ENCODE measurements around the gene QRICH1. TPM values are rescaled to one million over a fixed set of nuclear protein-coding genes. Genes with fewer than 3 reads are reported as not detected.
A peak's percentile ranks its signal among the peaks of the same experiment; 100 is the strongest.

QRICH1 gene
- total RNA-seq, 1 donor from 2014 or later: 55.3 TPM

DNA sequence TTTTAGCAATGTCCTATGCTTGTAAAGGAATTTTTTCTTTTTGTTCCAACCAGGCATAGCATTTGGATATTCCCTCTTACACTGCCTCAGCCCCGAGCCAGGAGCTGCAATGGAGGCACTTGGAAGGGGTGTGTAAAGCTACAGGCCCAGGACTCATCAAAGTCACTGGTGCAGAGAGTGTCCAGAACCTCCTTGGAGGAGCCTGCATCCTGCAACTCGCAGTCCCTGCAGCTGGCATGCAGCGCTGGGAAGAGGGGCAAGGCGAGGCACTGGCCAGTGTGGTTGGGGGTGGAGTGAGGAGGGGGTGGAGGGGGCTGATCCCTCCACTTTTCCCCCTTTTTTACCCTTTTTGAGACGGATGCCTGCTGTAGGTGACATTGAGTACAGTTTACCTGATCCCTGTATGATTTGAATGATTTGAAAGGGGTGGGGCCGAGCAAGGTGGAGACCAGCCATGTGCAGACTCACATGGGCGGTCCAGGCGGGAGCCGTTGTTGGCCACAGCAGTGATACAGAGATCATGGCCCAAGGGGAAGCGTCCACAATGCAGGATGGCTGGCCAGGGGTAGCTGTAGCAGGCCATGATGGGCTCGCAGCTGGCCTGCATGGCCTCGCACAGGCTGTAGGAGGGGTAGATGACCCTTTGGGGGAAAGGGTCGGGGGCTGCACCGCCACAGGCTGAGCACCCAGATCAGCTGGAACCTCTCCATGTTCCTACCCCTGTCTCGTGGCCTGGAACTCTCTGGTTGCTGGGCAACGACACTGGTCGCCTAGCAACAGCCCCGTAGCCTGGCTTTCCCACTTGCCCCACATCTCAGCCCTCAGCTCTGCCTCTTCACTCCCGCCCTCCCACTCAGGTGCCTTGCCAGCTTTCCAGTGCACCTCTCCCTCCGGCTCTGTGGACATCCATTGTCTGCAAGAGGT lies 95.9 kb downstream of the QRICH1 start:
- no peak for DNase-seq (ENCODE audit: low read depth)

DNA sequence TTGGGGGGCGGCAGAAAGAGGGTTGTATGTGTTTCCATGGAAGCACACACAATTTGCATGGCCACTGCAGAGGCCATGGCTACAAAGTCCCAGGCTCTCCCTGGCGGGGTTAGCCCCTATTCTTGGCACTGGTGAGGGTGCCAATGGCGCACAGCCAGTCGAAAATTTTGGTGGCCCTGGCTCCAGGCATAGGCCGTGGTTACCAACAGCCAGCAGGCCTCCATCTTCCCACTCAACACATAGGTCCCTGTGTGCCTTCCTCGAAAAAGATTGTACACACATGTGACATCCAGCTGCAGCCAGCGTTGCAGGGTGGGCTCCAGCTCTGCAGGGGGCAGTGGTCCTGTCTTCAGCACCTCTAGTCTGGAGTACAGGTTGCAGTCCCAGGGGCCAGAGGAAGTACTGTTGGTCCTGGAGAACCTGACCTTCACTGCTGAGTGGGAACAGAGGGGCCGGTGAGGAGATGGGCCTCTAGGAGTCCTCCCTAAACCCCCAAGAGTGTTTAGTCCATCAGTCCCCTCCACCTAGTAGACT lies 96.7 kb downstream of the QRICH1 start:
- DNase-seq (ENCODE audit: low read depth): no peak

DNA sequence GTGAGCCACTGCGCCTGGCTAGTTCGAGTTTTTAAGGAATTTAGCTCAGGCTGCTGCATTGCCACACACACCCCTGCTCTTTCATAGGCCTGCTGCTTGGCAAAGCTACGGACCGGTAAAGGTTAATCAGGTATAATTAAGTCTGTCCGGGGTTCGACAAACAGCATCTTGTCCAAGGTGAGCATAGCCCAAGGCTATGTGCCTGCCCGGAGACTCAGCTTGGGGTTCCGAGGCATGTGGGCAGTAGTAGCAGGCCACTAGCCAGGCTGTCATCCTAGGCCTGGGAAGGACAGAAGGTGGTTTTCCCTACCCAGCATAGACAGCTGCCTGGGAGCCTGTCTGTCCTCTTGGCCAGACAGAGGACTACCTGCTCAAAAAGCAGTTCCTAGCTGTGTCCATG lies 97.2 kb downstream of the QRICH1 start:
- DNase-seq (ENCODE audit: low read depth): no peak

DNA sequence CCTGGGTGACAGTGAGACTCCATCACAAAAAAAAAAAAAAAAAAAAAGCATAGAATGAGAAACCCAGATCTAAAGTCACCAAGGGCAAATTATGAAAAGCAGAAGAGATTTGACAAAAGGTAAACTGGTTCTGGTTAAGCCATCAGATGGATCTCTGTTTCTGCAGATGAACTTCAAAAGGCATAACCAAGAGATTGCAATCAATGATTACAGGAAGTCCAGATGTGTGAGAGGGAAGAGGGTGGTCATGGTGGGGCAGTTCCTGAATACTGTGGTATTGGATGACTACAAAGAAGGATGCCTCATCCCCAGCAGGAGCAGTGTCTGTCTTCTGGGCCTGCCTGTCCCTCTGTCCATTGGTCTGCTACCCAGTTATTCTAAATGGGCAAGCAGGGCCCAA lies 100.0 kb downstream of the QRICH1 start:
- DNase-seq (ENCODE audit: low read depth): no peak

DNA sequence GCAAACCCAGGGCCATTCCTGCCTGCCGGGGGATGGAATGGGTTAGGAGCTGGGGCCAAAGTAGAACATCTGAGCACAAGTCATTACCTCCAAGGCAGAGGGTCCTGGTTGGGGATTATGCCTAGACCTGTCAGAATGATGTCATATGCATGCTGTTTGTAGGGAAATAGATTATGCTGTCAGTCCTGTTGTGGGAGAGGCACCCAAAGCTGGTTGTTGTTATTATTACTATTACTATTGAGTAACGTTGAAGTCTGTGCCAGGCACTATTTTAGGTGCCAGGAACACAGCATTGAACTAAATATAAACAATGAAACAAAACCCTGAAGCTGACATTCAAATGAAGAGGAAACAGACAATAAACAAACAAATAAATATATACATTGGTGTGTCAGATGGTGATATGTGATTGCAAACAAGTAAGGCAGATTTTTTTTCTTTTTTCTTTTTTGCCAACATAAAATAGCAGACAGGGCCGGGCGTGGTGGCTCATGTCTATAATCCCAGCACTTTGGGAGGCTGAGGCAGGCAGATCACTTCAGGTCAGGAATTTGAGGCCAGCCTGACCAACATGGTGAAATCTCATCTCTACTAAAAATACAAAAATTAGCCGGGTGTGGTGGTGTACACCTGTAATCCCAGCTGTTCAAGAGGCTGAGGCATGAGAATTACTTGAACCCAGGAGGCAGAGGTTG lies 101.9 kb downstream of the QRICH1 start:
- DNase-seq (ENCODE audit: low read depth): no peak

DNA sequence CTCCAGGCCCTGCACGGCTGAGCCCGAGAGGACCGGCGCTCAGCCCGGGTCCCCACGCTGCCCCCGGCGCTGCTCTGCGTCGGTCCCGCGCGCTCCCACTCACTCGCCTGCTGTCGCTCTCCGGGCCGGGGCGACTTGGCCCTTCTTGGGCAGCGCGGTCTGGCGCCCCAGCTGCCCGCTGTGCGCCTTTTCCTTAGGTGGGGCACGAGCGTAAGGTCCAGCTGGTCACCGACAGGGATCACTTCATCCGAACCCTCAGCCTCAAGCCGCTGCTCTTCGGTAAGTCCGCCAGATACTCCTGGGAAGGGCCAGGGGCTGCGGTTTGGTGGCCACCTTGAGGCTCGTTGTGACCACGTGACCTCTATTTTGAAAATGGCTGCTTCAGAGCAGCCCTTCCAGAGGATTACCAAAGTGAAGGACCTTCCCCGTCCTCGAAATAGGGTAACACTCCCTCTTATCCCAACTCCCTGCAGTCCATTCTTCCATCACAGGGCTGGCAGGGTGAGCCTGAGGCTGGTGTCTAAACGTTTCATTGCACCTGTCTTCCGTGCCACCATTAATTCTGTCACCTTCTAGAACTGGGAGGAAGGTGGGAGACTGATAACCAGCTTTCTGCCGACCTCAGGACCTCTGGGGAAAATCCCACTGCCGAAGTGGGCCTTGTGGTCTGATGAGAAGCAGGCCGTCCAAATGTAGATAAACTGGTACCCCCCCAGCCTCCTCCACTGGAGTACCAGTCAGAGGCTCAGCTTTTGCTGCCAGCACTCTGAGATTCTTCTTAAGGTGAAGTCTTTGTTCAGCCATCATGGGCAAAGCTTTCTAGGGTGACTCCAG lies 103.0 kb downstream of the QRICH1 start:
- DNase-seq (ENCODE audit: low read depth): no peak

DNA sequence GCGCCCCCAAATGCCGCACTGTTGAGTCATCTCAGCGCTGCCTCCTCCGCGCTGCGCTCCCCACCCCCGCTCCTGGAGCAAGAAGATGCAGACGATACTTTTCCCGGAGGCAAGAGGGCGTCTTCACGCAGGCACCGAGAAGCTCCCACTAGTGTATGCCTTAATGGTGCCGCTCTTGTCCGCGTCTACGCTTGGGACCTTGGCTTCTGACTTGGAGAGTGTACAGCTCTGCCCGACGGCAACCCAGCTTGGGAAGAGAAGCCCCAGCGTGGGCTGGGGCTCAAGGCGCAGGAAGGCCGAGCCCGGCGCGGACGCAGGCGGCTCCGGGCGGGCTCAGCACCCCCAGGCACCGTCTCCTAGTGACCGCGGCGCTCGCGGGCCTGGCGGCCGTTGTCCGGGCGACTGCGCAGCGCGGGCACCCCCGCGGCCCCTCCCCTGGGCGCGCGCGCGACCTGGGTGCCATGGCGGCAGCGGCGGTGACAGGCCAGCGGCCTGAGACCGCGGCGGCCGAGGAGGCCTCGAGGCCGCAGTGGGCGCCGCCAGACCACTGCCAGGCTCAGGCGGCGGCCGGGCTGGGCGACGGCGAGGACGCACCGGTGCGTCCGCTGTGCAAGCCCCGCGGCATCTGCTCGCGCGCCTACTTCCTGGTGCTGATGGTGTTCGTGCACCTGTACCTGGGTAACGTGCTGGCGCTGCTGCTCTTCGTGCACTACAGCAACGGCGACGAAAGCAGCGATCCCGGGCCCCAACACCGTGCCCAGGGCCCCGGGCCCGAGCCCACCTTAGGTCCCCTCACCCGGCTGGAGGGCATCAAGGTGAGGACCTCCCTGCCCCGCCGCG lies 103.9 kb downstream of the QRICH1 start, which contains the start of gene P4HTM:
P4HTM (plus strand) TSS at position 446 of the 840 bp plus-strand sequence; CDS start at position 462, 16 bp downstream.
- DNase-seq (ENCODE audit: low read depth): peak; percentile 76

DNA sequence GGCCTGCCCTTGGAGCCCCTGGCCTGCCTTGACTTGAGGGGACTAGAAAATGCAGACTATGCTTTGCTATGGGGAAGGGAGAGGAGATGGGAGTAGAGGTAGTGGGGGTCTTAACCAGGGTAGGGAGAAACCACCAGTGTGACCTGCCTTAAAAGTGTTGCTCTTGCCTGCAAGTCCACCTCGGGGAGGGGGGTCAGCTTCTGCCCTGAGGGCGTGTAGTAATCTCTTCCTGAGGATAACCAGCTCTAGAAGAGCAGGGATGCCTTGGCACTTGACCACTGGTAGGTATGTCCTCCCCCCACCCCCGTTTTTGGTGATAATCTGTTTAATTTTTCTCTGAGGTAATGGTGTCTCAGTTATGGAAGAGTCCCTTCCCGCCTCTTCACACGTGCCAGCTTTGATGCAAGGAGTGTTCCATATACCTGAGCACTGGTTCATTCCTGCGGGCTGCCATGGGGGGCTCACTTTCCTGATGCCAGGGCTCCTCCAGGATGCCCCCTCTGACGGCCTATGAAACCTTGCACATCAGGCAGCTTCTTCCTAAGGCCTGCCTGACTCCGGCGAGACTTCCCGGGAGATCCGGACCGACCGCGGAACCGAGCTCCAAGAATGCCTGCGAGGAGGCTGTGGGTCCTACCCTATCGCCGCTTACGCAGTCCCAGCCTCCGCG lies 104.6 kb downstream of the QRICH1 start:
- no peak for DNase-seq (ENCODE audit: low read depth)

DNA sequence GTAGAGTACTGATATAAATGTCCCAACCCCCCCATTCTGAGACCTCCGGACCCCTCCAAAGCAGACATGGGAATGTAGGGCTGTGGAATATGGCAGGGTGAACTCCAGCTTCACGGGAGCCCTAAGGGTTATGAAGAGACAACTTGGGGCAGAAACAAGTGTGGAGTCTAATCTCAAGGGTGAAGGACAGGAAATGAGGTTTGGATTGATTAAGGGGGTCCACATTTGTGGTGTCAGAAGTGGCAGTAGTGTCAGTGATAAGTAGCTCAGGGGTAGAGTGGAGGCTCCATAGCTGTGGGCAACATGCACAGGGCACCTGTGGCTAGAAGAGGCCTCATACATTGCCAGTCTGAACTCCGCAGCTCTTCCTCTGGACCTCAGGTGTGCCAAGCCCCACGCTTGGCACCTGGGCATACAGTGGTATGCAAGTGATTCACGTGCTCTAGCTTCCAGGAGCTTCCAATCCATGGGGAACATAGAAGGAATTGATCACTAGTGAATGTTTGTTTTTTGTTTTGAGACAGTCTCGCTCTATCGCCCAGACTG lies 108.0 kb downstream of the QRICH1 start:
- no peak for DNase-seq (ENCODE audit: low read depth)

DNA sequence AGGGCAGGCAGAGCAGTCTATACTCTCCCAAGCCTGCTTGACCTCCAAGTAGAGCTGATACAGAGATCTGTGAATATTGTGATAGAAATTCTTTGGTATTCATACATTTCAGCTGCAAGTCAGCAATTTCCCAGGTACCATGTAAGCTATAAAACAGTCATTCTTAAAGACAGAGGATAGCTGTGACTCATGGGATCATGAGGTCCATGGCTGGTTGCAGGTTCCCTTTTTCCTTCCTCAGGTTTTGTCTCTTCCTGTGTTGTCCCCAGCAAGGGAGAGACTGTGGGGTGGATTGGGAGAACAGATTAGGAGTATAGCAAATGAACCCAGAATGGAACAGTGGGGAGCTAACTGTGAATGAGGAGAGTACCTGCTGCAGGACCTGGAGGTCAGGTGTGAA lies 109.2 kb downstream of the QRICH1 start:
- DNase-seq (ENCODE audit: low read depth): peak; percentile 38

DNA sequence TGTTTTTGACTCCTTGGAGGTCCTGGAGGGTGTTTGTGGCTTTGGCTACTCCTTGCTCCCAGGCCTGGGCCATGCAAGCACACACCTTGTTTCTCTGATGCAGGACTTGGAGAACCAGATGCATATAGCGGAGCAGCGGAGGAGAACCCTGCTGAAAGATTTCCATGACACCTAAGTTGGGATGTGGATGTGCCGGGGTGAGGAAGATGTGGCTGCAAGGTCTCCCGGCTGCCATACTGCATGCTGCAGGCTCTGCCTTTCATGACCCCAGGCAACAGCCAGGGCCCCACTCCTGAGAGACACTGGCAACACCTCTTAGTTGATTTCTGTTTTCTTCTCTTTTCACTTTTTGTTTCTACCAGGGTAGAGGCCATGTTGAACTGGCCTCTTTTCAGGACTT lies 110.8 kb downstream of the QRICH1 start:
- DNase-seq (ENCODE audit: low read depth): no peak

DNA sequence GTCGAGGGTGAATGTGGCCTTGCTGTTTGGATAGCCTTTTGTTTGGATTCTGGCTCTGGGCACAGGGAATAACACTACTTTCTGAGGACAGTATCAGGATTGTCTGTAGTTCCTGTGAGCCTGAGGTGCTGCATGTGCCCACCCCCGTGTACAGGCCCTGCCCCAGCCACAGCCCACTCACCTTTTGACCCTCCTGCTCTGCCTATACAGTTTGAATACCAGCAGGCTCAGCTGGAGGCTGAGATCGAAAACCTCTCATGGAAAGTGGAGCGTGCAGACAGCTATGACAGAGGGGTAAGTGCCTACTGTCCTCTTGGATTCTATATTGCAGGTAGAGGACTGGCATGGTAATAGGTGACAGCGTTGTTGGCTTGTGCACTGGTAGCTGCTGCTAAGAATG lies 111.2 kb downstream of the QRICH1 start:
- no peak for DNase-seq (ENCODE audit: low read depth)

DNA sequence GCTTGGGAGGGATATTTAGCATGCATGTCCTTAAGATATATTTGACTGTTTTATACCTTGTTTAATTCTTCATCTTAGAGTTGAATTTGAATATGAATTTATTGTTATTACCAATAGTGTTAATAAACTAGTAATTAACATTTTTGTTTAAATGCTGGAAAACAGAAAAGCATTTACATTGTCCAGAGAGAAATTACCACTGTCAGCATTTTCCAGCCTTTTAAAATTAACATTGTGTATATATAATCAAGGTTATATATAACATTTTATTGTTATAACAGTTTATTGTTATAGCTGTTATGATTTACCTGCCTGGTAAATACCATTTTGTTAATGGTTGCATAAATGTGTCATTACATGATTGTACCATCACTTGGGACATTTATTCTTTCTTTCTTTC lies 111.9 kb downstream of the QRICH1 start:
- DNase-seq (ENCODE audit: low read depth): no peak

DNA sequence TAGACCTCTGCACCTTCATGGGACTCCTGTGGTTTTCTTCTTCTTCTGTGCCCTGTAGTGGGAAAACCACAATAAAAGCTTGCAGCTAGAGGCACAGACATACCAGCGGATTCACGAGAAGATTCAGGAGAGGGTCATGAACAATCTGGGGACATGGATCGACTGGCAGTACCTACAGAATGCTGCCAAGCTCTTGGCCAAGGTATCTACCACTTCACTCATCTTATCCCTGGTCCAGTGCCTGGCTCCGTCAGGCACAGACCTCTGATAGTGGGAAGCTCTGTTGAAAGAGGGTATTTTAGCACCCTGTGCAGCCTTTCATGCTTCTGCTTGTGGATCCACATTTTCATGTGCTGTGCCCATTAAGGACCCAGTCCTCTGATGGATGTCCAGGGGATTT lies 113.6 kb downstream of the QRICH1 start:
- DNase-seq (ENCODE audit: low read depth): no peak

Other genes starting within 250 kb of the QRICH1 start
- gene PRKAR2A, start 246.2 kb downstream of the QRICH1 start, total RNA-seq: 33.5 and 44.5 TPM in 2 replicates
- 22.4 and 23.4 TPM in 2 replicates for gene SLC25A20, start 195.2 kb downstream of the QRICH1 start, total RNA-seq
- gene ARIH2, start 175.2 kb downstream of the QRICH1 start, total RNA-seq: 63.2 and 79.8 TPM in 2 replicates
- 22.7 and 47.1 TPM in 2 replicates for gene P4HTM, start 103.8 kb downstream of the QRICH1 start, total RNA-seq
- gene WDR6, start 86.7 kb downstream of the QRICH1 start, total RNA-seq: 69.8 and 134 TPM in 2 replicates
- gene DALRD3, start 75.5 kb downstream of the QRICH1 start, total RNA-seq: 54.4 and 64.5 TPM in 2 replicates
- 50.5 and 66.9 TPM in 2 replicates for gene NDUFAF3, start 72.0 kb downstream of the QRICH1 start, total RNA-seq
- gene IMPDH2, start 64.7 kb downstream of the QRICH1 start, total RNA-seq: 135 and 218 TPM in 2 replicates
- 316 and 381 TPM in 2 replicates for gene QARS1, start 10.7 kb upstream of the QRICH1 start, total RNA-seq
- 39.2 and 68.0 TPM in 2 replicates for gene USP19, start 26.8 kb upstream of the QRICH1 start, total RNA-seq
- gene LAMB2, start 39.0 kb upstream of the QRICH1 start, total RNA-seq: 262 and 645 TPM in 2 replicates
- gene CCDC71, start 72.3 kb upstream of the QRICH1 start, total RNA-seq: 15.1 and 28.7 TPM in 2 replicates
- 20.1 and 26.6 TPM in 2 replicates for gene KLHDC8B, start 77.5 kb upstream of the QRICH1 start, total RNA-seq
- 1.6 and 3.6 TPM in 2 replicates for gene C3orf62, start 183.2 kb upstream of the QRICH1 start, total RNA-seq
- gene USP4, start 246.0 kb upstream of the QRICH1 start, total RNA-seq: 6.9 and 38.7 TPM in 2 replicates

Data from renal cortical epithelial cell (primary cell).